SH-SY5Y (cell line): ENCODE data around the gene CUL7.

Experiments
- GATA2 ChIP-seq: IDR thresholded peaks from 2 replicates; pipeline ENCODE4 v1.6.1; 2011; ENCODE audit warnings: mild to moderate bottlenecking, low read depth, low read length
- GATA3 ChIP-seq: IDR thresholded peaks from 2 replicates; pipeline ENCODE4 v1.6.1; 2011; ENCODE audit warnings: low read depth, mild to moderate bottlenecking, low read length, moderate library complexity

DNA sequence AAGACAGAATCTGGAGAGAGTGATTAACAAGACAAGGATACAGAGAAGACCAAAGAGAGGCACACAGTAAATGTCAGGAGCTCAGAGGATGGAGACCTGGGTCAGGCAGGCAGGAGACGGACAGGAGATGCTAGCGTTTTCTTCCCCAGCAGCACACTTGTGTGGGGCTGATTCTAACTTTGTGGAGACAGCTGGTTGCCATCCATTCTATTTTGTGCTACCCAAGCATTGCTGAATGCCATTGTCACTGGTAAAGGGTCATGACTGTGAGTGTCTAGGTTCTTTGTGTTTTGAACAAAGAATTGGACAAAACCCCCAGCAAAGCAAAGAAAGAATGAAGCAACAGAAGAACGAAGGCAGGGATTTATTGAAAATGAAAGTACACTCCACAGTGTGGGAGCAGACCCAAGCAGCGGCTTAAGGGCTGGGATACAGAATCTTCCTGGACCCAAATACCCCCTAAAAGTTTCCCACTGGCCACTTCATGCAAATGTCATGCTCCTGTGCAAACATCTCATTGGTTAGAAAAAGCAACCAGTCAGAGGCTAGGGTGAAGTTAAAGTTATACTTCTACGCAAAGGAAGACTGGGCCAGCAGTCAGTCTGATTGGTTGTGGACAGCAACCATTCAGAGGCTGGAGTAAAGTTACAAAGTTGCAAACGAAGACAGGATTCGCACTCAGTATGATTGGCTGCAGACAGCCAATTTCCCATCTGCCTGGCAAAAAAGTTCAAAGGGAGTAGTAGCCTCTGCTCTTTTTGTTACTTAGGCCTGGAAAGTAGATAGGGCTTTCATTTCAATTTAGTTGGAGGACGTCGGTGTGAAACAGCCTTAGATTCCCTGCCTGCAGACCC is 40.0 kb upstream of the CUL7 start:
- no peak for TF ChIP-seq GATA2
- no peak for TF ChIP-seq GATA3
